ENCODE results near the gene FRAS1. TPM values are rescaled to one million over a fixed set of nuclear protein-coding genes. Genes with fewer than 3 reads are reported as not detected.

FRAS1 gene
- total and polyA plus RNA-seq, 2 of the 8 experiments (the other 6 are each of a cell fraction or from before 2014, with no cell fraction given), result 38.5 to 109 TPM

GRCh38 chr4:78092850-78093249 is 35.7 kb downstream of the FRAS1 start (continued):
- TF ChIP-seq NANOG (IDR thresholded peaks at IDR 0.05; ENCODE audit: insufficient read depth, low read depth, low read length, poor library complexity, severe bottlenecking), result peak; percentile 54
- TF ChIP-seq SAP30 (IDR thresholded peaks at IDR 0.05; ENCODE audit: insufficient read depth, insufficient replicate concordance, low read length), result no peak
- no peak for TF ChIP-seq USF2 (IDR thresholded peaks at IDR 0.05; ENCODE audit: low read length)
- TF ChIP-seq, protein P1, sequence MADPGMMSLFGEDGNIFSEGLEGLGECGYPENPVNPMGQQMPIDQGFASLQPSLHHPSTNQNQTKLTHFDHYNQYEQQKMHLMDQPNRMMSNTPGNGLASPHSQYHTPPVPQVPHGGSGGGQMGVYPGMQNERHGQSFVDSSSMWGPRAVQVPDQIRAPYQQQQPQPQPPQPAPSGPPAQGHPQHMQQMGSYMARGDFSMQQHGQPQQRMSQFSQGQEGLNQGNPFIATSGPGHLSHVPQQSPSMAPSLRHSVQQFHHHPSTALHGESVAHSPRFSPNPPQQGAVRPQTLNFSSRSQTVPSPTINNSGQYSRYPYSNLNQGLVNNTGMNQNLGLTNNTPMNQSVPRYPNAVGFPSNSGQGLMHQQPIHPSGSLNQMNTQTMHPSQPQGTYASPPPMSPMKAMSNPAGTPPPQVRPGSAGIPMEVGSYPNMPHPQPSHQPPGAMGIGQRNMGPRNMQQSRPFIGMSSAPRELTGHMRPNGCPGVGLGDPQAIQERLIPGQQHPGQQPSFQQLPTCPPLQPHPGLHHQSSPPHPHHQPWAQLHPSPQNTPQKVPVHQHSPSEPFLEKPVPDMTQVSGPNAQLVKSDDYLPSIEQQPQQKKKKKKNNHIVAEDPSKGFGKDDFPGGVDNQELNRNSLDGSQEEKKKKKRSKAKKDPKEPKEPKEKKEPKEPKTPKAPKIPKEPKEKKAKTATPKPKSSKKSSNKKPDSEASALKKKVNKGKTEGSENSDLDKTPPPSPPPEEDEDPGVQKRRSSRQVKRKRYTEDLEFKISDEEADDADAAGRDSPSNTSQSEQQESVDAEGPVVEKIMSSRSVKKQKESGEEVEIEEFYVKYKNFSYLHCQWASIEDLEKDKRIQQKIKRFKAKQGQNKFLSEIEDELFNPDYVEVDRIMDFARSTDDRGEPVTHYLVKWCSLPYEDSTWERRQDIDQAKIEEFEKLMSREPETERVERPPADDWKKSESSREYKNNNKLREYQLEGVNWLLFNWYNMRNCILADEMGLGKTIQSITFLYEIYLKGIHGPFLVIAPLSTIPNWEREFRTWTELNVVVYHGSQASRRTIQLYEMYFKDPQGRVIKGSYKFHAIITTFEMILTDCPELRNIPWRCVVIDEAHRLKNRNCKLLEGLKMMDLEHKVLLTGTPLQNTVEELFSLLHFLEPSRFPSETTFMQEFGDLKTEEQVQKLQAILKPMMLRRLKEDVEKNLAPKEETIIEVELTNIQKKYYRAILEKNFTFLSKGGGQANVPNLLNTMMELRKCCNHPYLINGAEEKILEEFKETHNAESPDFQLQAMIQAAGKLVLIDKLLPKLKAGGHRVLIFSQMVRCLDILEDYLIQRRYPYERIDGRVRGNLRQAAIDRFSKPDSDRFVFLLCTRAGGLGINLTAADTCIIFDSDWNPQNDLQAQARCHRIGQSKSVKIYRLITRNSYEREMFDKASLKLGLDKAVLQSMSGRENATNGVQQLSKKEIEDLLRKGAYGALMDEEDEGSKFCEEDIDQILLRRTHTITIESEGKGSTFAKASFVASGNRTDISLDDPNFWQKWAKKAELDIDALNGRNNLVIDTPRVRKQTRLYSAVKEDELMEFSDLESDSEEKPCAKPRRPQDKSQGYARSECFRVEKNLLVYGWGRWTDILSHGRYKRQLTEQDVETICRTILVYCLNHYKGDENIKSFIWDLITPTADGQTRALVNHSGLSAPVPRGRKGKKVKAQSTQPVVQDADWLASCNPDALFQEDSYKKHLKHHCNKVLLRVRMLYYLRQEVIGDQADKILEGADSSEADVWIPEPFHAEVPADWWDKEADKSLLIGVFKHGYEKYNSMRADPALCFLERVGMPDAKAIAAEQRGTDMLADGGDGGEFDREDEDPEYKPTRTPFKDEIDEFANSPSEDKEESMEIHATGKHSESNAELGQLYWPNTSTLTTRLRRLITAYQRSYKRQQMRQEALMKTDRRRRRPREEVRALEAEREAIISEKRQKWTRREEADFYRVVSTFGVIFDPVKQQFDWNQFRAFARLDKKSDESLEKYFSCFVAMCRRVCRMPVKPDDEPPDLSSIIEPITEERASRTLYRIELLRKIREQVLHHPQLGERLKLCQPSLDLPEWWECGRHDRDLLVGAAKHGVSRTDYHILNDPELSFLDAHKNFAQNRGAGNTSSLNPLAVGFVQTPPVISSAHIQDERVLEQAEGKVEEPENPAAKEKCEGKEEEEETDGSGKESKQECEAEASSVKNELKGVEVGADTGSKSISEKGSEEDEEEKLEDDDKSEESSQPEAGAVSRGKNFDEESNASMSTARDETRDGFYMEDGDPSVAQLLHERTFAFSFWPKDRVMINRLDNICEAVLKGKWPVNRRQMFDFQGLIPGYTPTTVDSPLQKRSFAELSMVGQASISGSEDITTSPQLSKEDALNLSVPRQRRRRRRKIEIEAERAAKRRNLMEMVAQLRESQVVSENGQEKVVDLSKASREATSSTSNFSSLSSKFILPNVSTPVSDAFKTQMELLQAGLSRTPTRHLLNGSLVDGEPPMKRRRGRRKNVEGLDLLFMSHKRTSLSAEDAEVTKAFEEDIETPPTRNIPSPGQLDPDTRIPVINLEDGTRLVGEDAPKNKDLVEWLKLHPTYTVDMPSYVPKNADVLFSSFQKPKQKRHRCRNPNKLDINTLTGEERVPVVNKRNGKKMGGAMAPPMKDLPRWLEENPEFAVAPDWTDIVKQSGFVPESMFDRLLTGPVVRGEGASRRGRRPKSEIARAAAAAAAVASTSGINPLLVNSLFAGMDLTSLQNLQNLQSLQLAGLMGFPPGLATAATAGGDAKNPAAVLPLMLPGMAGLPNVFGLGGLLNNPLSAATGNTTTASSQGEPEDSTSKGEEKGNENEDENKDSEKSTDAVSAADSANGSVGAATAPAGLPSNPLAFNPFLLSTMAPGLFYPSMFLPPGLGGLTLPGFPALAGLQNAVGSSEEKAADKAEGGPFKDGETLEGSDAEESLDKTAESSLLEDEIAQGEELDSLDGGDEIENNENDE (IDR thresholded peaks at IDR 0.05; ENCODE audit: insufficient replicate concordance, low read length), result peak; percentile 73

All from H1 (cell line).